GM18508 (cell line): Measurements from ENCODE around the gene SHOC1.
"Not testable (repeated sequence)": the region's sequence is repeated elsewhere in the genome, so short reads cannot be mapped to it uniquely, and the experiment has no call there.

Experiments used
- ATAC-seq: cut with Tn5 transposase; IDR thresholded peaks from one replicate; pipeline ENCODE4 v1.9.1; 2021; ENCODE audit warnings: moderate number of reproducible peaks; ENCODE audit not compliant: insufficient read depth, unreplicated experiment

The SHOC1 gene

GRCh38 chr9:111794835-111795556 is at the start of gene SHOC1:
Gene SHOC1, minus strand, starts transcription at chr9:111794937. Its CDS starts 3,519 bp downstream, at chr9:111791418.
- no peak for ATAC-seq

- ATAC-seq = no peak
Measured at GRCh38 chr9:111843971-111844370, 49.2 kb upstream of the SHOC1 start.

GRCh38 chr9:111842313-111842712 is 47.6 kb upstream of the SHOC1 start:
- no peak for ATAC-seq

- ATAC-seq = no peak
Measured at GRCh38 chr9:111840442-111840841, 45.7 kb upstream of the SHOC1 start.

- no peak for ATAC-seq
Measured at GRCh38 chr9:111839987-111840386, 45.2 kb upstream of the SHOC1 start.

- peak; percentile 53 for ATAC-seq
Measured at GRCh38 chr9:111839387-111839786, 44.6 kb upstream of the SHOC1 start.

GRCh38 chr9:111838439-111838838 is 43.7 kb upstream of the SHOC1 start:
- no peak for ATAC-seq

GRCh38 chr9:111836311-111836710 is 41.6 kb upstream of the SHOC1 start:
- no peak for ATAC-seq

GRCh38 chr9:111833941-111834340 is 39.2 kb upstream of the SHOC1 start:
- no peak for ATAC-seq

GRCh38 chr9:111832449-111832848 is 37.7 kb upstream of the SHOC1 start:
- no peak for ATAC-seq

GRCh38 chr9:111831371-111832108 is 36.8 kb upstream of the SHOC1 start:
- no peak for ATAC-seq

GRCh38 chr9:111828193-111828592 is 33.5 kb upstream of the SHOC1 start:
- ATAC-seq = no peak

- no peak for ATAC-seq
Measured at GRCh38 chr9:111825468-111826145, 30.9 kb upstream of the SHOC1 start.

- ATAC-seq = no peak
Measured at GRCh38 chr9:111821006-111821528, 26.3 kb upstream of the SHOC1 start.

GRCh38 chr9:111819360-111819759 is 24.6 kb upstream of the SHOC1 start:
- no peak for ATAC-seq

- no peak for ATAC-seq
Measured at GRCh38 chr9:111815285-111816070, 20.7 kb upstream of the SHOC1 start.

GRCh38 chr9:111812337-111812736 is 17.6 kb upstream of the SHOC1 start:
- ATAC-seq = no peak

- no peak for ATAC-seq
Measured at GRCh38 chr9:111810908-111811307, 16.2 kb upstream of the SHOC1 start.

GRCh38 chr9:111810415-111810814 is 15.7 kb upstream of the SHOC1 start:
- ATAC-seq = not testable (repeated sequence)

- no peak for ATAC-seq
Measured at GRCh38 chr9:111807197-111807596, 12.5 kb upstream of the SHOC1 start.
